ENCODE results near the gene CHI3L1.

The CHI3L1 gene

DNA sequence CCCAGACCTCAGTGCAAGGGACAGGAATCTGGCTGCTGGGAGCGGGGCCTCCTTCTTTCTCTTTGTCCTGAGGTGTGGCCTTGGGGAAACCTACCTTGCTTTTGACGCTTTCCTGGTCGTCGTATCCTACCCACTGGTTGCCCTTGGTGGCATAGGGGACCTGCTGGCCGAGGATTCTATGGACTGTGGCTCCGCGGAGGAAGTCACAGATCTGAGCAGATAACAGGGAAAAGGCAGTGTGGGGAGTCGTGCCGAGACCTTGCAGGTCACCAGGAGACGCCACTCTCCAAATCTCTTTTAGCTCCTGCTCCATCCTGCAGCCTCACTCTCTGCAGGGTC is 6.9 kb downstream of the CHI3L1 start:
- Histone ChIP-seq H3K27ac (ENCODE audit: low read depth, low read length) (no peak overlapping the region), H3K9ac (ENCODE audit: low read length) (no peak overlapping the region), H3K4me1 (ENCODE audit: insufficient read depth, low read length) (no peaks in the 10 kb centered on the region), H3K4me3 (ENCODE audit: low read depth in 1 of 2, low read length in 2 of 2) (no peak overlapping the region), H3K9me3 (ENCODE audit: low read length) (no peaks in the 10 kb centered on the region), H3K36me3 (ENCODE audit: insufficient read depth, low read length) (no peaks in the 10 kb centered on the region), H3K27me3 (ENCODE audit: control insufficient read depth in 1 of 2, insufficient read depth in 2 of 2, low read length in 2 of 2) (no peaks in the 10 kb centered on the region)

DNA sequence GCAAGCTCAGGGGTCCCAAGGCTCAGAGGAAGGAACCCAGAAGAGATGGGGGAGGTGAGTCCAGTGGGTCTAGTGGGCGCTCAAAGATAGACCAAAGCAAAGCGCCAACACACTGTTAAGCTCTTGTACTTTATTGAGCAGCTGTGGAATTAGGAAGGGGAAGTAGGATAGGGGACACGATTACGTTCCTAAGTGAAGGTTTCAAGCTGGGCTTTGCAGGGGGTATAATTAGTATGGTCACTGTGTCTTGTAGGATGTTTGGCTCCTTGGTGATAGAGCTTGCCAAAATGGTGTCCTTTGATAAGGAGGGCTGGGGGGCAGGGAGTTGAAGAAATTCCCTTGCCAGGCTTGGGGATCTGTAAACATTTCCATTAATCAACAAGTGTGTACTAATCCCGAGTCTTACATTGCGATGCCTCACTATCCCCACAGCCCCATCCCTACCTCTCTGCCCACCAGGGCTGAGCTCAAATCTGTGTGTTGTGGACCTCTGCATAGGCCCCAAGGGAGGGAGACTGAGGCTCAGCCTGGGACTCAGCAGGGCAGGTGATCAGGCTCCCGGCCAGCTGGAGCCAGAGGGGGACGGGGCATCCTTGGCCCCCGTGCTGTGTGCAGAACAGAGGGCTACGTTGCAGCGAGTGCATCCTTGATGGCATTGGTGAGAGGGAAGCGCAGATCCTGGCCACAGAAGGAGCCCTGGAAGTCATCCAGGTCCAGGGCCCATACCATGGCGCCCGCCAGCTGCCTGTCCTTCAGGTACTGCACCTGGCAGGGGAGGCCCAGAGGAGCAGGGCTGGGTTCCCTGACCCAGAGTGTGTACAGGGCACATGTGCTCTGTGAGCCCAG is 7.5 kb downstream of the CHI3L1 start:
- H3K36me3 ChIP-seq (ENCODE audit: insufficient read depth, low read length) = no peaks in the 10 kb centered on the region
- no peaks in the 10 kb centered on the region for H3K4me1 ChIP-seq (ENCODE audit: insufficient read depth, low read length)
- H3K27me3 ChIP-seq (ENCODE audit: control insufficient read depth in 1 of 2, insufficient read depth in 2 of 2, low read length in 2 of 2) = no peaks in the 10 kb centered on the region
- no peak overlapping the region for H3K4me3 ChIP-seq (ENCODE audit: low read depth in 1 of 2, low read length in 2 of 2)
- H3K27ac ChIP-seq (ENCODE audit: low read depth, low read length) = no peak overlapping the region
- H3K9me3 ChIP-seq (ENCODE audit: low read length) = no peaks in the 10 kb centered on the region
- no peak overlapping the region for H3K9ac ChIP-seq (ENCODE audit: low read length)

DNA sequence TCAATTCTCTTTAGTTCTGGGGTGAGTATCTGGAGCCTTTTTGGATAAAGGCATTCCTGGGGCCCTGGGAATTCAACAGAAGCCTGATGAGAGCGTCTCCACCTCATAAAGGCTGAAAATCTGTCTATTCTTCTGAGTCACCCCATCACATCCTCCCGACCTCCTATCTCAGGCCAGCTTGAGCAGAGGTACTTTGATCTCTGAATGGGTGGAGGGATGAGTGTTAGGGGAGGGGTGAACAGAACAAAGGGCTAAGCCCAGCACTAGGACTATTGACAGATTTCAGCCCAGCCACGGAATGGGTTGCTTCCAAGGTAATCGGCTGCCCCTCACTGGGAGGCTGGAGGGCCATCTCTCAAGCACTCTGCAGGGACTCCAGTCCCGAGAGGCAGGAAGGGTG is 8.4 kb downstream of the CHI3L1 start:
- no peak overlapping the region for H3K4me3 ChIP-seq (ENCODE audit: low read depth in 1 of 2, low read length in 2 of 2)
- no peak overlapping the region for H3K9ac ChIP-seq (ENCODE audit: low read length)
- no peaks in the 10 kb centered on the region for H3K36me3 ChIP-seq (ENCODE audit: insufficient read depth, low read length)
- no peaks in the 10 kb centered on the region for H3K4me1 ChIP-seq (ENCODE audit: insufficient read depth, low read length)
- no peak overlapping the region for H3K27ac ChIP-seq (ENCODE audit: low read depth, low read length)
- H3K27me3 ChIP-seq (ENCODE audit: control insufficient read depth in 1 of 2, insufficient read depth in 2 of 2, low read length in 2 of 2) = no peaks in the 10 kb centered on the region
- H3K9me3 ChIP-seq (ENCODE audit: low read length) = no peaks in the 10 kb centered on the region

DNA sequence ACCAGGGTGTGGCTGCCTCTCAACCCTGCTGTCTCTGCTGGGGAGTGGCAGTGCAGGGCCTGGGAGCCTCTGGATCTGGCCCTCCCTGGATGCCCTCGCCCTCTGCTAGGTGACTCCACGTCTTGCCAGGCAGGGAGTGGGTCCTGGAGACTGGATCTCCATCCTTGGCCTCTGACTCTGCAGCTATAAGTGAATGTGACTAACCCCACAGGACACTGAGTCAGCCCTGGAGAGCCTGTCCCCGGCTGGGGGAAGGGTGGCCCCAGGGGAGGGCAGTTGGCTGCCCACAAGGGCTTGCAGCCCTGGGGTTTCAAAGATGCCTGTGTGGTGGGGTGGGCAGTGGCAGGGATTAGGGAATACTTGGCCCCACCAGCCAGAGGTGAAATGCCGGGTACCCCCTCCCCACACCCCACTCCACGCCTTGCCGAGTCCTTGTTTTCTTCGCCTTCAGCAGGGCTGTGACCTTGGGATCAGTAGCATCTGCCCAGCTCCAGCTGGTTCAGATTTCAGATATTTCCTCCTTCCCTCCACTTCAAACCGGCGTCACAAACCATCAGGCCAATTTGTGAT is 8.9 kb downstream of the CHI3L1 start:
- no peak overlapping the region for H3K4me3 ChIP-seq (ENCODE audit: low read depth in 1 of 2, low read length in 2 of 2)
- H3K9ac ChIP-seq (ENCODE audit: low read length) = no peak overlapping the region
- H3K4me1 ChIP-seq (ENCODE audit: insufficient read depth, low read length) = no peaks in the 10 kb centered on the region
- no peaks in the 10 kb centered on the region for H3K27me3 ChIP-seq (ENCODE audit: control insufficient read depth in 1 of 2, insufficient read depth in 2 of 2, low read length in 2 of 2)
- no peaks in the 10 kb centered on the region for H3K9me3 ChIP-seq (ENCODE audit: low read length)
- no peaks in the 10 kb centered on the region for H3K36me3 ChIP-seq (ENCODE audit: insufficient read depth, low read length)
- H3K27ac ChIP-seq (ENCODE audit: low read depth, low read length) = no peak overlapping the region

DNA sequence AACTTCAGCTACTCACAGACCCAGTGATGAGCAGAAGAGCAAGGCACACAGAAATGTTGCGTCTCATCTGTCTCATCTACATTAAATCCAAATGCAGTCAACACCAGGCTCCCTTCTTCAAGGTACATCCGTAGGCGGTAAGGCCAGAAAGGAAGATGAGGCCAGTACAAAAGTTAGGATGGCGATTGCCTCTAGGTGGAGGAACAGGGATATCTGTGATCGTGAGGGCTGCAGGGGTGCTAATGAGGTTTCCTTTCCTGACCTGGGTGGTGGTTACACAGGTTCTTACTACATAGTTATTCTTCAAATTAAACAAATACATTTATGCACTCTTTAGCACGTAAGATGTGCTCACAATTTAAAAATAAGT is 9.5 kb downstream of the CHI3L1 start:
- H3K4me3 ChIP-seq (ENCODE audit: low read depth in 1 of 2, low read length in 2 of 2) = no peak overlapping the region
- no peaks in the 10 kb centered on the region for H3K9me3 ChIP-seq (ENCODE audit: low read length)
- H3K9ac ChIP-seq (ENCODE audit: low read length) = no peak overlapping the region
- H3K27me3 ChIP-seq (ENCODE audit: control insufficient read depth in 1 of 2, insufficient read depth in 2 of 2, low read length in 2 of 2) = no peaks in the 10 kb centered on the region
- no peak overlapping the region for H3K27ac ChIP-seq (ENCODE audit: low read depth, low read length)
- H3K36me3 ChIP-seq (ENCODE audit: insufficient read depth, low read length) = no peaks in the 10 kb centered on the region
- no peaks in the 10 kb centered on the region for H3K4me1 ChIP-seq (ENCODE audit: insufficient read depth, low read length)

DNA sequence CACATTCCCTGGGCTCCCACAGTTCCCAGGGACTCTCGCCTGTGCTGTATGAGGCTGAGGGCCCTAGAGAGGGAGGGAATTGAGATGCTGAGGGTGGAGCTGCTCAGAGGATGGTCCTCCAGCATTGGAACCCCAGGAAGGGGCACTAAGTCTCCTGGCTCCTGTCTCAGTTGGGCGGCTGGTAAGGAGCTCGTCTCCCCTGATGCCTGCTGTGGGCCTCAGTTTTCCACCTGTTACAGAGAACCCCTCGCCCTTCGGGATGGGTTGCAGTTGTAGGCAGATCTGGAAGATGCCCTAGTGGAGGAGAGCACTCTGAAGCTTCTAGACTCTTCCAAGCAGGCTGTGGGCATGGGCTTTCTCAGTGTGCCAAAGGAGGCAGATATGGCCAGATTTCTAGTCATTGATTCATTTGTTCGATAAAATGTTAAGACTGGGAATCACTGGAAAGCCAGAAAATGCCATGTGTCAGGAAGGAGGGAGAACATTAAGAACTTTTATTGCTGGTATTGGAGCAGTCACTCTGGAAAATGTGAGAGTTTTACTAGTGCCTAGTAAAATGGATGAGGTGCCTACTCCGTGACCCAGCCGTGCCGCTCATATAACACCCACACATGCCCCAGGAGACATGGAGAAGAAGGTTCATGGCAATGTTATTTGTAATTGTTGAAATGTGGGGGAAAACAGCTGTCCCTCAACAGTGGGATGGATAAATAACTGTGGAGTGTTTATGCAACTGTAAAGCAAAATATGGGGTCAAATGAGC is 10.1 kb downstream of the CHI3L1 start:
- no peaks in the 10 kb centered on the region for H3K36me3 ChIP-seq (ENCODE audit: insufficient read depth, low read length)
- H3K9me3 ChIP-seq (ENCODE audit: low read length) = no peaks in the 10 kb centered on the region
- H3K27me3 ChIP-seq (ENCODE audit: control insufficient read depth in 1 of 2, insufficient read depth in 2 of 2, low read length in 2 of 2) = no peaks in the 10 kb centered on the region
- H3K4me3 ChIP-seq (ENCODE audit: low read depth in 1 of 2, low read length in 2 of 2) = no peak overlapping the region
- no peak overlapping the region for H3K9ac ChIP-seq (ENCODE audit: low read length)
- no peak overlapping the region for H3K27ac ChIP-seq (ENCODE audit: low read depth, low read length)
- H3K4me1 ChIP-seq (ENCODE audit: insufficient read depth, low read length) = no peaks in the 10 kb centered on the region

DNA sequence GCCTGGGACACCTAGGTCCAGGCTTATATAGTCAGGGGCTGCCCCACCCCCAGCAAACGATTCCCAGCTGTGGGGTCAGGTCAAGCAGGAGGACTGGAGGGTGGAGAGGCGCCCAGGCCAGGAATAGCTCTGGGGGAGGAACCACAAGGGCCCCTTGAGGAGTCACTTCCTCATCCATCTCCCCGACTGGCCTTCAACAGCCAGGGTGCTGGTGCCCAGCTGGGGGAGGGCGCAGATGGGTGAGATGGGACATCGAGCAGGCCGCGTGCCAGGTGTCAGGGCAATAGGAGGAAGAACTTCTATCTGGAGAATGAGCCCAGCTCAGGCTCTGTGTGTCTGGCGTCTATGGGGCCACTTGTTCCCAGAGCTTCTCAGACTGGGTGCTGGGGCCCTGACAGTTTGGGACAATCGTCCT is 10.7 kb downstream of the CHI3L1 start:
- Histone ChIP-seq H3K9ac (ENCODE audit: low read length) (no peak overlapping the region), H3K27me3 (ENCODE audit: control insufficient read depth in 1 of 2, insufficient read depth in 2 of 2, low read length in 2 of 2) (no peaks in the 10 kb centered on the region), H3K4me3 (ENCODE audit: low read depth in 1 of 2, low read length in 2 of 2) (no peak overlapping the region), H3K4me1 (ENCODE audit: insufficient read depth, low read length) (no peaks in the 10 kb centered on the region), H3K27ac (ENCODE audit: low read depth, low read length) (no peak overlapping the region), H3K9me3 (ENCODE audit: low read length) (no peaks in the 10 kb centered on the region), H3K36me3 (ENCODE audit: insufficient read depth, low read length) (no peaks in the 10 kb centered on the region)

DNA sequence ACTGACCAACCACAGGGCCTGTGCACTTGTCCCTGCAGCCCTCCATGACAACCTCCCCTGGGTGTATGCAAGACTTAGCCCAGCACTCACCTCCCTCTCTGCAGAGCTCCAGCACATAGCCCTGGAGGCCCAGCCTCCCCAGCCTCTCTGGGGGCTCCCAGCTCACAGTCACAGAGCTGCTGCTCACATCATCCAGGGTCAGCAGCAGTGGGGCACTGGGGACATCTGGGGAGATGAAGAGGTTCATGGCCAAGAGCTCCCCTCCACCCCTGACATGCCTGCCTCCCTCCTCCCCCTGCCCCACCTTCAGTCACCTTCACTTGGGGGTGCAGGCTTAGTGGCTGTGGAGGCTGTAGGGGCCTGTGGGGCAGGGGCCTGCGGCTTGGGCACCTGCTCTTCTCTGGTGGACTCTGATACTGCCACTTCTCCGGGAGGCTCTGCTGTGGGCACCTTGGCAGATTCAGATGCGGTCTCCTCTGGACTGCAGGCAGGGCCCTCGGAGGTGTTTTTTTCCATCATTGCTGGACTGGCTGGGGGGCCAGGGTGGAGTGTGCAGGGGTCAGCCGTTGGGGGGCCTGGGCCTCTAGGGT is 11.2 kb downstream of the CHI3L1 start, which contains the start of gene MYBPH:
Gene MYBPH (minus strand): TSS at position 590 of the 590 bp plus-strand sequence. CDS start 71 bp downstream, at position 519.
- no peak within 1 kb of the TSS for H3K4me3 ChIP-seq (ENCODE audit: low read depth in 1 of 2, low read length in 2 of 2)
- no peaks in the 10 kb centered on the region for H3K4me1 ChIP-seq (ENCODE audit: insufficient read depth, low read length)
- no peak within 1 kb of the TSS for H3K9ac ChIP-seq (ENCODE audit: low read length)
- no peak within 1 kb of the TSS for H3K27ac ChIP-seq (ENCODE audit: low read depth, low read length)
- no peaks in the 10 kb centered on the region for H3K27me3 ChIP-seq (ENCODE audit: control insufficient read depth in 1 of 2, insufficient read depth in 2 of 2, low read length in 2 of 2)
- H3K9me3 ChIP-seq (ENCODE audit: low read length) = no peaks in the 10 kb centered on the region
- H3K36me3 ChIP-seq (ENCODE audit: insufficient read depth, low read length) = no peaks in the 10 kb centered on the region

DNA sequence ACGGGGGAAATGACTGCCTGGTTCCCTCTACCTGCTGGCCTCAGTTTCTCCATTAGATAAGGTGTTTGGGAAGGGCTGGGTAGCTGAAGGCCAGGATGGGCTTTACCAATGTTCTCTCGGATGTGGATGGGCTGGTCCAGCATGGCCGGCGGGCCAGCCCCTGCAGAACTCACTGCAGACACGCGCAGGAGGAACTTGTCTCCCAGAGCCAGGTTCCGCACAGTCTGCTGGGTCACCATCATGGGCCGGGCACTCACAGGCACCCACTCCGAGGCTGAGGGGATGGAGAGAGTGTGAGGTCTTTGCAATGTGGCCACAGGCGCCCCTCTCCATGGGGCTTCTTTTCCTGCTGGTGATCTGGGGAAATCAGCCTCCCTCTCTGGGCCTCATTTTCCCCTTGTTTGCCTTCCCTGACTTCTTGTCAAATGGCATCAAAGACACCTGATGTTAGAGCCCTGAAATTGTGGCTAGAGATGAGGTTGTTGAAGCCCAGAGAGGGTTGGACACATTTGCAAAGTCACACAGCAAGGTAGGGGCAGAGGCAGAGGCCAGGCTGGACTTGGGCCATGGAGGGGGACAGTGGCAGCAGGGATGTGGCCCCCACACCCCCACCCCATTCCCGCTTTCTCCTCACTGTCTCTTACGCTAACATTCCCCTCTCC is 12.0 kb downstream of the CHI3L1 start:
- H3K4me1 ChIP-seq (ENCODE audit: insufficient read depth, low read length) = no peaks in the 10 kb centered on the region
- H3K27ac ChIP-seq (ENCODE audit: low read depth, low read length) = no peak overlapping the region
- no peak overlapping the region for H3K9ac ChIP-seq (ENCODE audit: low read length)
- H3K9me3 ChIP-seq (ENCODE audit: low read length) = no peaks in the 10 kb centered on the region
- H3K27me3 ChIP-seq (ENCODE audit: control insufficient read depth in 1 of 2, insufficient read depth in 2 of 2, low read length in 2 of 2) = no peaks in the 10 kb centered on the region
- no peaks in the 10 kb centered on the region for H3K36me3 ChIP-seq (ENCODE audit: insufficient read depth, low read length)
- H3K4me3 ChIP-seq (ENCODE audit: low read depth in 1 of 2, low read length in 2 of 2) = no peak overlapping the region

DNA sequence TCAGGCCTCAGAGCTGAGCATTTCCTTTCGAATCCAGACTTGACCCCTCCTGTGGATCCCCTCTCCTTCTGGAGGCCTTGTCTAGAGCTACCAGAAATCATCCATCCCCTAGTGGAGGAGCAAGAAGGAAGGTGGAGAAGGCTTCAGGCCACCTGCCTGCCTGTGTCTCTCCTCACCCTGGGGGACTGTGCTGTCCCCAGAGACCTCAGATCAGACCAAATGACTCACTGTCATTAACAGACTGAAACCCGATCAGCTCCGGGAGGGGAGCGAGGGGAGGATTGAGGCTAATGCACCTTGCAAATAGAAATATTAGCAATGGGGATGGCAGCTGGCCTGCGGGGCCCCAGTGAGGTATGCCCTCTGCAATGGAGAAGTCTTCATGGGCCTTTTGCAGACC is 12.9 kb downstream of the CHI3L1 start:
- Histone ChIP-seq H3K4me1 (ENCODE audit: insufficient read depth, low read length) (no peaks in the 10 kb centered on the region), H3K9ac (ENCODE audit: low read length) (no peak overlapping the region), H3K36me3 (ENCODE audit: insufficient read depth, low read length) (no peaks in the 10 kb centered on the region), H3K27me3 (ENCODE audit: control insufficient read depth in 1 of 2, insufficient read depth in 2 of 2, low read length in 2 of 2) (no peaks in the 10 kb centered on the region), H3K27ac (ENCODE audit: low read depth, low read length) (no peak overlapping the region), H3K4me3 (ENCODE audit: low read depth in 1 of 2, low read length in 2 of 2) (no peak overlapping the region), H3K9me3 (ENCODE audit: low read length) (no peaks in the 10 kb centered on the region)

DNA sequence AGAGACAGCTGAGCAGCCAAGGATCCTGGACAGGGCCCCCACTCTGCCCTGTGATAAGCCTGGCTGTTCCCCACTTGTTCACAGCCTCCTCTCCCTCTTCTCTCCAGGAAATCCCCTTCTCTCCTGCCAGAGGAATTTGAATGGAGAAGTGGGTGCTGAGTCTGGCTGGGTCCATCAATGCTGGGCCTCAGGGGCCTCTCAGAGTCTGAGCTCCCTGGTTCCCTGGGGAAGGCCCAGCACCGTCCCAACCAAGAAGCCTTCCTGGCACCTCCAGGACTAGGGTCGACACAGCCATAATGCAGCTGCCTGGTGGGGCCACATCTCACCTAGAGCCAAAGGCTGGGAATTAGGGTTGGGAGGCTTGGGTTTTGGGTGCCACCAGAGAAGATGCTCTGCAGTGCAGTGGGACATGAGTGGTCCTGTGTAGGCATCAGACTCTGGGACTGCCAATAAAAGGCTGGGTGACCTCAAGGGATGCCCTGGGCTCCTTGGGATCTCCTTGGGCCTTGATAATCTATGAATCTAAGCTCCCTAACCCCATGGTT is 13.4 kb downstream of the CHI3L1 start:
- H3K9me3 ChIP-seq (ENCODE audit: low read length) = no peaks in the 10 kb centered on the region
- H3K4me3 ChIP-seq (ENCODE audit: low read depth in 1 of 2, low read length in 2 of 2) = no peak overlapping the region
- no peaks in the 10 kb centered on the region for H3K4me1 ChIP-seq (ENCODE audit: insufficient read depth, low read length)

More for the DNA sequence above, 13.4 kb downstream of the CHI3L1 start:
- H3K36me3 ChIP-seq (ENCODE audit: insufficient read depth, low read length) = no peaks in the 10 kb centered on the region
- H3K27me3 ChIP-seq (ENCODE audit: control insufficient read depth in 1 of 2, insufficient read depth in 2 of 2, low read length in 2 of 2) = no peaks in the 10 kb centered on the region
- no peak overlapping the region for H3K9ac ChIP-seq (ENCODE audit: low read length)
- no peak overlapping the region for H3K27ac ChIP-seq (ENCODE audit: low read depth, low read length)
